GM21528 (cell line): Measurements from ENCODE around the gene HCFC1.

Source experiments
- ATAC-seq: cut with Tn5 transposase; IDR thresholded peaks from one replicate; pipeline ENCODE4 v1.9.1; 2021; ENCODE audit warnings: mild to moderate bottlenecking, moderate library complexity; ENCODE audit not compliant: unreplicated experiment, low FRiP score

The HCFC1 gene

DNA sequence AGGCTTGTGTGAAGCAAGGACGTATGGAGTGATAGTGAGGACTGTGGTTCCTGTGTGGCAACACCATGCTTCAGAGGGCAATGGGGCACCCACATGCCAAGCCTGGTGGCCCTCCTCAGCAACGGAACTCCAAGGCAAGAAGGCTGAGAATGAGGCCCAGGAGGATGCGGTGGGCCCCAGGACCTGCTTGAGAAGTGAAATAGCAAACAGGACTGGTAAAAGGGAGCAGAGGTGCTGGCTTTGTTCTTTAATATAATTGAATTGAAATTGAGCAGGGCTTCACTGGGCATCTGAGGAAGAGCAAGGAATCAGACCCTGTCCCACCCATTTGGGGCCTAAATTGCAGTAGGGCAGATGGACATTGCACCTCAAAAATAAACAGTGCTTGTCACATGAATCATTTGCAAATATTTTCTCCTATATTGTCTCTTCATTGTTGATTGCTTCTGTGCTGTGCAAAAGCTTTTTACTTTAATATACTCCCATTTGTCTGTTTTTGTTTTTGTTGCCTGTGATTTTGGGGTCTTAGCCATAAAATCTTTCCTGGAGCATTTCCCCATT lies 3.2 kb upstream of the HCFC1 start:
- no peak for ATAC-seq

DNA sequence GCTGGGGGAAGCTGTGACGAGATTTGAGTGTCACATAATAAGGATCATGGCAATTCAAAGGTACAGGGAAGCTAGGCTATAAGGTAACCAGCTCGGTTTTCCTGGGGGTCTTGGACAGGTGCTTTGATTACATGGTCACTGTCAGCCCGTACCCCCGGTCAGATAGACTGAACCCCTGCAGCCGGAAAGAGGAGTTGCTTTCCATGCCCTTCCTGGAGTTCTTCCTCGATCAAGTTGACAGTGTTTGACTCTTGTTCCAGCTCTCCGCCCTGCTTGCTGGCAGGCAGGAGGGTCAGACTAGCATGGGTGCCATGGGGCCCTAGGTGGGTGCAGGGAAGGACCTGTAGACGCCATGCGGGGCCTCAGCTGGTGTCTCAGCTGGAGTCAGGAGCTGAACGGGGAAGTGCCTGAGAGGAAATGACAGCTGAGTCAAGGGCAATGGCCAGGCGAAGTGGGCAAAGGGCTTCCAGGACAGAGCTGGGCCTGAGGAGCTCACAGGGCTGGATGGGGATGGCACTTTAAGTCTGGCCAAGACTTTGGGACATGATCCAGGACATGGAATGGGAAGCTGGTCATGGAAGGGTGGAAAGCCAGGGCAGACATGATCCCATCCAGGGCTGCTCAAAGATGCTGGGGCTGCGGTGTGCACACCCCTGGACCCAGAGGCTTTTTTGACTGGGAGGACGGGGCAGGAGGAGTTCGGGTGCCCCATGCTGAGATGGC lies 2.5 kb upstream of the HCFC1 start:
- no peak for ATAC-seq

GRCh38 chrX:153973127-153974002 lies 1.7 kb upstream of the HCFC1 start:
- ATAC-seq, result no peak

GRCh38 chrX:153972368-153973126 lies 929 bp upstream of the HCFC1 start, which contains the start of gene TMEM187:
Gene TMEM187 (plus strand): TSS chrX:153972754. CDS start chrX:153982063, 9,309 bp downstream.
- peak; percentile 50 for ATAC-seq

DNA sequence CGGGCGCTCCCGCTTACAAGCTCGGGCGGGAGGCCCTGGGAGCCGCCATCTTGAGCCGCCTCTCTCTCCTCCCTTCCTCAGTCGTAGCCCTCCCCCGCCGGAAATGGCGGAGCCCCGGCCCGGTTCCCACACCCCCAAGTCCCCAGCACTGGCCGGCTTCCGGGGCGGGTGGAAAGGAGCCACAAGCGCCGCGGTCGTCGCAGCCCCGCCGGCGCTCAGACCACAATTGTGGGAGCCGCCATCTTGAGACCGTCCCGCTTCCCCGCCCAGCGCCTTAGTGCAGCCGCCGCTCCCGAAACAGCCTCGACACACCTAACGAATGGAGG lies 531 bp downstream of the HCFC1 start:
- peak; percentile 24 for ATAC-seq

- no peak for ATAC-seq
Observed at GRCh38 chrX:153970357-153971123, 1.1 kb downstream of the HCFC1 start.

- no peak for ATAC-seq
Observed at GRCh38 chrX:153969904-153970356, 1.7 kb downstream of the HCFC1 start.

GRCh38 chrX:153969125-153969903 lies 2.3 kb downstream of the HCFC1 start:
- ATAC-seq, result no peak

DNA sequence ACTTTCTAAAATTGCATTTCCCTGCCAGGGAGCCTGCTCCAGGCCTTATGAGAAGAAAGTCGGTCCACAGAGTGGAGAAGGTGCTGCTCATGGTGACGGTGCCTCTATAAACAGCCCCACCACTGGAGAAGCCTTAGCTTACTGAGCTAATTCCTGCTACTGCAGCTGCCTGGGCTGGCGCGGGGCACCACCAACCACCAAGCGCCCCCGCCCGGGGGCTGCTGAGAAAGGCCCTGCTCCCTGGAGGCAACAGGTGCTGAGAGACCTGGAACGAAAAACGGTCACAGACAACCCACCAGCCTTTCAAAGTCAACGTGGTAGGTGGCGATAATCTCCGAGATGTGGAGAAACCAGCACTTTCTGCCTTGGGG lies 2.9 kb downstream of the HCFC1 start:
- no peak for ATAC-seq

DNA sequence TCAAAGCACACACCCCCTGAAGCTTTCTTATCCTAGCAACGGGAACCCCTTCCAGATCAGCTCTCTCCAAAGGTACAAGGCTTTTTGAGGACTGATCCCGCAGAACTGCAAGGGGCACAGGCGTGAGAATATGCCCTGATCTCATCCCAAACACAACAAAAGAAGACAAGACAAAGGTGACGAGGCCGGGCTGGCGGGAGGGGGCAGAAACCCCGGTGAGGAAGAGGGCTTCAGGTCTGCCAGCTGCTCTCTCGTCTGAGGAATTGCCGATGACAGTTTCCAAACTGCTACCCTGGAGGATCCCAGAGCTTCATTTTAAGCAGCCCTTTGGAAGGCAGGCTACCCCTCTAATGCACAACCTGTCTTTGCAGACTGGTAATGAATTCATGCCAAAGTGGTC lies 3.4 kb downstream of the HCFC1 start:
- no peak for ATAC-seq

- no peak for ATAC-seq
Observed at GRCh38 chrX:153967536-153968224, 3.9 kb downstream of the HCFC1 start.

DNA sequence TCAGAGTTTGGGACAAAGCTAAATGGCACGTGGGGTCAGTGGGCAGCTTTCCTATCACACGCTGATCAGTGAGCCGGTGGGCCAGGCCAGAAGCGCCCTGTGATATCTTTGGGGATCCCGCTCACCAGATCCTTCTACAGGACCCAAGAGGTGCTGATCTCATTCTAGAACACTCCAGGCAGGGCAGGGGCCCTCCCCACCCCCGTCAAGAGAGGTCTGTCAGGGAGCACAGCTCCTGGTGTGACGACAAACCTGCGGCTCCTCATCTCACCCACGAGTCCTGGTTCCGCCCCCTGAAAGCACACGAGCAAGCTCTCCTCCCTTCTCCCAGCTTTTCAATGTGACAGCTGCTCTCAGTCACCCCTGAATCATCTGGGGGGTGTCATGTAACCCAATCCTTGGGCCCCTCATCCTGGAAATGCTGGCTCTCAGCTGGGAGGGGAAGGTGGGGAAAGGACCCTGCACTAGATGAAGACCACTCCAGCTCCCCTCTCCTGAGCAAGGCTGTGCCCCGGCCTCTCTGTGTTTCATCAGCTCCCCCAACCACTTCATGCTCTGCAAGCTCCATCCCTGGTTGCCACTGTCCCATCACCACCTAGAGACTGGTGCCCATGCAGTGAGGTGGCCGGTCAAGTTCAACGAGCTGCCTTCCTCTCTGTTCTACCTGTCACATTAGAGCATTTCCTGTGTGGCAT lies 4.6 kb downstream of the HCFC1 start:
- ATAC-seq, result no peak

GRCh38 chrX:153966283-153966688 lies 5.3 kb downstream of the HCFC1 start:
- no peak for ATAC-seq

GRCh38 chrX:153965406-153965805 lies 6.2 kb downstream of the HCFC1 start:
- ATAC-seq, result no peak

DNA sequence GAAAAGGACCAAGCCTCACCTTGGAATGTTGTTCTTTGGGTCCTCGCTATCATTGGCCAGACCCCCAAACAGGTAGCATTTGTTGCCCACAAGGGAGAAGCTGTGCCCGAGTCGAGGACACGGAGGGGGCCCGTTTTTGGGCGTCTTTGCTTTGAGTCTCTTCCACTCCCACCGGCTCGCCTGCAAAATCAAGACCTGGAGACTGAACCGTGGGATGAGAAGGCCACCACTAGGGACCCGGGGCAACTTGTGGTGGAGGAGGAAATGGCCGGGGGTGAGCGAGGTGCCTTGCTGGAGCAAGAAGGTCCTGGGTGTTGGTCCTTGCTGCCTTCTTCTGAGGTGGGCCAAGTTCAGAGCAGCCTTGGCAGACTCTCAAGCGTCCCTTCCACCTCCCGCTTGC lies 7.5 kb downstream of the HCFC1 start:
- ATAC-seq, result no peak

DNA sequence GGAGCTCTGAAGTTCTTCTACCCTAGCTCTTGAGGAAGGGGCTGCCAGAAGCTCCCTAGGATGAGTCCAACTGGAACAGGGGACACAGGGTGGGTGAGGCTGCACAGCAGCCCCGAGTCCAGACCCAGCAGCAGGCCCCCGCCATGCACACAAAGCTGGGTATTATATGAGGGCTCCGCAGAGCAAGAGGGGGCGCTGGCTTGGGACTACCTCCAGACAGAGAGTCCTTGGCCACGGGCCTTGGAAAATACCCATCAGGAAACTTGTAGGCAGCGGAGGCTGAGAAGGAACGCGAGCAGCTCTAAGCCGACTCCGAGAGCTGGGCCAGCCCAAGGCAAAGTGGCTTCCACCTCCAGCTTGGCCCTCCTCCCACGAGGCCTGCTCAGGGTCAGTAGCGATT lies 8.1 kb downstream of the HCFC1 start:
- no peak for ATAC-seq

DNA sequence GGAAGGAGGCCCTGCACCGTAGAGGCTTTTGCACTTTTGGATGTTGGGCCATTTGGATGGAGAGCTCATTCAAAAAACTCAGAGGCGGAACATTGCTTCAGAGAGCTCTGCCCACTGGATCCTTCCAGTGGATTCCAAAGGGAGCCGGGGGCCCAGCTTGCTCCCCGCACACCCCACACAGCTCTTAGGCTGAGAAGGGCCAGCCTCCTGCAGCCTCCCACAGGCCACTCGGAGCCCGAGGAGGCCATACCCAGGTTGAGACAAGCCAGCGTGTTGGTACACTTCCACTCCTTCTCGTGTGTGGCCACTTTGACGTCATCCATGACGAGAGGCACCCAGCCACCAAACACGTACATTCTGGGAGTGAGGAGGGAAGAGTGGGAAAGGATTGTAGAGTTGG lies 10.3 kb downstream of the HCFC1 start:
- no peak for ATAC-seq

GRCh38 chrX:153960786-153961185 lies 10.8 kb downstream of the HCFC1 start:
- no peak for ATAC-seq
